Fibroblast of pulmonary artery (primary cell): ENCODE data around the gene TBC1D16.

Source experiments
- DNase-seq: peaks from one replicate; pipeline ENCODE4 v3.0.0-alpha.2; 2010; ENCODE audit warnings: low read depth
- H3K4me3 ChIP-seq: replicated peaks from 2 replicates; pipeline ENCODE4 v1.5.1; 2011; ENCODE audit warnings: low read depth, mild to moderate bottlenecking, control low read depth, low read length, moderate library complexity
- CTCF ChIP-seq: IDR thresholded peaks from 2 replicates; pipeline ENCODE4 v1.5.1; 2011; ENCODE audit warnings: mild to moderate bottlenecking, control low read depth, low read length, inconsistent platforms; ENCODE audit errors: missing control alignments

Gene TBC1D16

GRCh38 chr17:80025140-80025539 lies 10.5 kb downstream of the TBC1D16 start:
- DNase-seq: no peak

GRCh38 chr17:80024206-80024972 lies 11.3 kb downstream of the TBC1D16 start:
- H3K4me3 ChIP-seq: no peak overlapping the region
- no peak for TF ChIP-seq CTCF
- DNase-seq: no peak

More at GRCh38 chr17:80025140-80025539, 10.5 kb downstream of the TBC1D16 start:
- no peak overlapping the region for H3K4me3 ChIP-seq
- TF ChIP-seq CTCF: no peak

GRCh38 chr17:80023481-80024205 lies 12.0 kb downstream of the TBC1D16 start:
- no peak for DNase-seq
- no peak for TF ChIP-seq CTCF
- no peak overlapping the region for H3K4me3 ChIP-seq

GRCh38 chr17:80021600-80021999 lies 14.1 kb downstream of the TBC1D16 start:
- no peak for DNase-seq
- TF ChIP-seq CTCF: no peak
- no peak overlapping the region for H3K4me3 ChIP-seq

- no peak for TF ChIP-seq CTCF
- no peak for DNase-seq
- H3K4me3 ChIP-seq: no peak overlapping the region
These were observed 16.6 kb downstream of the TBC1D16 start for GRCh38 chr17:80018917-80019651.

GRCh38 chr17:80017226-80018010 lies 18.3 kb downstream of the TBC1D16 start:
- no peak for TF ChIP-seq CTCF
- DNase-seq: no peak
- H3K4me3 ChIP-seq: no peak overlapping the region
